Gastrocnemius medialis (tissue), 4 donors: ENCODE results near the gene APP.

Experiments used
- POLR2A ChIP-seq, 2 donors: fragments of 450-650 bp; IDR thresholded peaks; one replicate each; pipeline ENCODE4 v1.6.1; 2017; ENCODE audit warnings: antibody characterized with exemption in 2 of 2, mild to moderate bottlenecking in 2 of 2, moderate library complexity in 2 of 2
- TF ChIP-seq, protein P1 (sequence below), 5 experiments: fragments of 450-650 bp in 3 of 5; fragments of 200-600 bp in 2 of 5; sonication (generic) in 2 of 5; IDR thresholded peaks in 4 of 5; conservative IDR thresholded peaks in 1 of 5; 1 replicate in 4 of 5; 2 replicates in 1 of 5; pipeline ENCODE4 v1.5.1; 2016 to 2019; ENCODE audit warnings: antibody characterized with exemption in 5 of 5, mild to moderate bottlenecking in 3 of 5, moderate library complexity in 3 of 5

GRCh38 chr21:26047279-26047967 is 123.1 kb downstream of the APP start:
- TF ChIP-seq, protein P1, sequence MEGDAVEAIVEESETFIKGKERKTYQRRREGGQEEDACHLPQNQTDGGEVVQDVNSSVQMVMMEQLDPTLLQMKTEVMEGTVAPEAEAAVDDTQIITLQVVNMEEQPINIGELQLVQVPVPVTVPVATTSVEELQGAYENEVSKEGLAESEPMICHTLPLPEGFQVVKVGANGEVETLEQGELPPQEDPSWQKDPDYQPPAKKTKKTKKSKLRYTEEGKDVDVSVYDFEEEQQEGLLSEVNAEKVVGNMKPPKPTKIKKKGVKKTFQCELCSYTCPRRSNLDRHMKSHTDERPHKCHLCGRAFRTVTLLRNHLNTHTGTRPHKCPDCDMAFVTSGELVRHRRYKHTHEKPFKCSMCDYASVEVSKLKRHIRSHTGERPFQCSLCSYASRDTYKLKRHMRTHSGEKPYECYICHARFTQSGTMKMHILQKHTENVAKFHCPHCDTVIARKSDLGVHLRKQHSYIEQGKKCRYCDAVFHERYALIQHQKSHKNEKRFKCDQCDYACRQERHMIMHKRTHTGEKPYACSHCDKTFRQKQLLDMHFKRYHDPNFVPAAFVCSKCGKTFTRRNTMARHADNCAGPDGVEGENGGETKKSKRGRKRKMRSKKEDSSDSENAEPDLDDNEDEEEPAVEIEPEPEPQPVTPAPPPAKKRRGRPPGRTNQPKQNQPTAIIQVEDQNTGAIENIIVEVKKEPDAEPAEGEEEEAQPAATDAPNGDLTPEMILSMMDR (IDR thresholded peaks at IDR 0.05 in 4 of 5, conservative IDR thresholded peaks at IDR 0.05 in 1 of 5): no peak
- TF ChIP-seq POLR2A (IDR thresholded peaks at IDR 0.05): no peak
